Breast epithelium (tissue), 4 donors: ENCODE measurements around the gene ACVR1. TPM values are rescaled to one million over a fixed set of nuclear protein-coding genes. Genes with fewer than 3 reads are reported as not detected.
"Not testable (repeated sequence)": the region's sequence is repeated elsewhere in the genome, so short reads cannot be mapped to it uniquely, and the experiment has no call there.

ENCODE experiments used
- DNase-seq, 2 donors: peaks; one replicate each; pipeline ENCODE4 v3.0.0-alpha.2; 2019; ENCODE audit warnings: low spot score in 2 of 2
- H3K27ac ChIP-seq, 2 donors: fragments of 200-600 bp; sonication (generic) in 1 of 2; one replicate each; pipeline ENCODE4 v1.5.1; 2016 to 2019; ENCODE audit warnings: mild to moderate bottlenecking in 1 of 2
- H3K27me3 ChIP-seq, 2 donors: fragments of 200-600 bp; sonication (generic) in 1 of 2; one replicate each; pipeline versions ENCODE4 v1.5.1 to v1.6.0; 2017 to 2019; ENCODE audit warnings: control low read depth in 1 of 2, mild to moderate bottlenecking in 1 of 2
- H3K36me3 ChIP-seq: fragments of 200-600 bp; one replicate; pipeline ENCODE4 v1.5.1; 2019
- H3K4me1 ChIP-seq, 2 donors: fragments of 200-600 bp; sonication (generic); one replicate each; pipeline ENCODE4 v1.5.1; 2016 to 2019; ENCODE audit warnings: control low read depth in 1 of 2
- H3K4me3 ChIP-seq, 3 donors: fragments of 200-600 bp; sonication (generic); 1 replicate in 2 of 3; 2 replicates in 1 of 3; pipeline ENCODE4 v1.5.1; 2016 to 2019; ENCODE audit warnings: mild to moderate bottlenecking in 3 of 3, moderate library complexity in 2 of 3
- H3K9me3 ChIP-seq, 2 donors: fragments of 200-600 bp; sonication (generic) in 1 of 2; one replicate each; pipeline ENCODE4 v1.5.1; 2016 to 2019; ENCODE audit warnings: control low read depth in 1 of 2
- POLR2A ChIP-seq: fragments of 450-650 bp; IDR thresholded peaks from one replicate; pipeline ENCODE4 v1.6.1; 2016; ENCODE audit warnings: antibody characterized with exemption, mild to moderate bottlenecking, moderate library complexity
- POLR2AphosphoS5 ChIP-seq, 3 donors: sonication (generic); formaldehyde crosslinking; IDR thresholded peaks; one replicate each; pipeline ENCODE4 v1.6.1; 2017; ENCODE audit warnings: antibody characterized with exemption in 3 of 3
- intact Hi-C: fragments of 100-400 bp; cut with DNase I; formaldehyde crosslinking; loops from one replicate; pipeline ENCODE4 v1.15.1; 2023; ENCODE audit warnings: low total_unique reads
- total RNA-seq, 3 donors: library from RNA; depleted of rRNA; stranded (reverse); fragments of >200 nt; gene quantifications; one replicate each; pipeline ENCODE4 v1.1.0, GENCODE V29; 2016
- TF ChIP-seq, protein P1 (sequence below), 3 donors: fragments of 450-650 bp; IDR thresholded peaks; one replicate each; pipeline ENCODE4 v1.5.1; 2016 to 2017; ENCODE audit warnings: antibody characterized with exemption in 3 of 3, mild to moderate bottlenecking in 3 of 3, moderate library complexity in 3 of 3

The ACVR1 gene
- total RNA-seq, 3 donors from 2014 or later = 31.5 to 45.4 (median 32.8) TPM

- Histone ChIP-seq H3K27me3 (no peaks in the 10 kb centered on the region), H3K9me3 (peaks cover 10 to 31% of the 10 kb centered on the region in 2 donors), H3K4me3 (no peak overlapping the region), H3K36me3 (no peaks in the 10 kb centered on the region), H3K4me1 (no peaks in the 10 kb centered on the region), H3K27ac (no peak overlapping the region)
- no peak for DNase-seq
- TF ChIP-seq, protein P1, sequence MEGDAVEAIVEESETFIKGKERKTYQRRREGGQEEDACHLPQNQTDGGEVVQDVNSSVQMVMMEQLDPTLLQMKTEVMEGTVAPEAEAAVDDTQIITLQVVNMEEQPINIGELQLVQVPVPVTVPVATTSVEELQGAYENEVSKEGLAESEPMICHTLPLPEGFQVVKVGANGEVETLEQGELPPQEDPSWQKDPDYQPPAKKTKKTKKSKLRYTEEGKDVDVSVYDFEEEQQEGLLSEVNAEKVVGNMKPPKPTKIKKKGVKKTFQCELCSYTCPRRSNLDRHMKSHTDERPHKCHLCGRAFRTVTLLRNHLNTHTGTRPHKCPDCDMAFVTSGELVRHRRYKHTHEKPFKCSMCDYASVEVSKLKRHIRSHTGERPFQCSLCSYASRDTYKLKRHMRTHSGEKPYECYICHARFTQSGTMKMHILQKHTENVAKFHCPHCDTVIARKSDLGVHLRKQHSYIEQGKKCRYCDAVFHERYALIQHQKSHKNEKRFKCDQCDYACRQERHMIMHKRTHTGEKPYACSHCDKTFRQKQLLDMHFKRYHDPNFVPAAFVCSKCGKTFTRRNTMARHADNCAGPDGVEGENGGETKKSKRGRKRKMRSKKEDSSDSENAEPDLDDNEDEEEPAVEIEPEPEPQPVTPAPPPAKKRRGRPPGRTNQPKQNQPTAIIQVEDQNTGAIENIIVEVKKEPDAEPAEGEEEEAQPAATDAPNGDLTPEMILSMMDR (IDR thresholded peaks at IDR 0.05) = no peak
- TF ChIP-seq POLR2AphosphoS5 (IDR thresholded peaks at IDR 0.05) (no peak), POLR2A (no peak)
- intact Hi-C loops = no loop called here
Measured at GRCh38 chr2:157722580-157723234, 153.4 kb downstream of the ACVR1 start.

DNA sequence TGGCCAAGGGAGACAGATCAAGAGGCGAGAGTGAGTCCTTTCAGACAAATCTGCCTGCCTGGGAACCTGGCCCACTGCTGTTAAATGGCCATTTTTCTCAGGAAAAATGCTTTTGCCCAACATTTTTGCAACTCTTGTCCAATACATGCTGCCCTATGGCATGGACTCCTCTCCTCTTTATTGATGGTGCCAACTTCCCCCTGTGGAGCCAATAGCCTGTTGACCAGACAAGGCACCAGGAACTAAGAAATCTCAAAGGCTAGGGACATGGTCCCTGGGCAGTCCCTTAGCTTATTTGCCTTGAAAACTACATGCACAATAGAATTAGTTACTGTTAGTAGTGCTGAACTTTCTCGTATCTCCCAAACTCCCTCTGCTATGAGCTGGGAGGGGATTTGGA lies 155.6 kb downstream of the ACVR1 start:
- intact Hi-C loops = no loop called here

DNA sequence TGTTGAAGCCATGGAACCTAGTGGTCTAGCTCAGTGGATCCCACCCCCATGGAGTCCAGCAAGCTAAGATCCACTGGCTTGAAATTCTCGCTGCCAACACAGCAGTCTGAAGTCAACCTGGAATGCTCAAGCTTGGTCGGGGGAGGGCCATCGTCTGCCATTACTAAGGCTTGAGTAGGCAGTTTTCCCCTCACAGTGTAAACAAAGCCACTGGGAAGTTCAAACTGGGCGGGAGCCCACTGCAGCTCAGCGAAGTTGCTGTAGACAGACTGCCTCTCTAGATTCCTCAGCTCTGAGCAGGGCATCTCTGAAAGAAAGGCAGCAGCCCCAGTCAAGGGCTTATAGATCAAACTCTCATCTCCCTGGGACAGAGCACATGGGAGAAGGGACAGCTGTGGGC lies 171.5 kb downstream of the ACVR1 start:
- DNase-seq, H3K27ac ChIP-seq, H3K4me1 ChIP-seq, intact Hi-C loops, H3K27me3 ChIP-seq, H3K4me3 ChIP-seq, H3K36me3 ChIP-seq: not testable (repeated sequence)
- peaks cover 14 to 36% of the 10 kb centered on the region in 2 donors for H3K9me3 ChIP-seq

More for the DNA sequence above, 155.6 kb downstream of the ACVR1 start:
- H3K27ac ChIP-seq = no peak overlapping the region
- no peaks in the 10 kb centered on the region for H3K27me3 ChIP-seq
- TF ChIP-seq, protein P1 (IDR thresholded peaks at IDR 0.05) = no peak
- TF ChIP-seq POLR2A = no peak
- TF ChIP-seq POLR2AphosphoS5 (IDR thresholded peaks at IDR 0.05) = no peak
- H3K36me3 ChIP-seq = no peaks in the 10 kb centered on the region
- no peak overlapping the region for H3K4me3 ChIP-seq
- no peak for DNase-seq
- H3K9me3 ChIP-seq = peaks cover 10 to 31% of the 10 kb centered on the region in 2 donors
- no peaks in the 10 kb centered on the region for H3K4me1 ChIP-seq

- DNase-seq, H3K27me3 ChIP-seq, H3K4me3 ChIP-seq, H3K36me3 ChIP-seq, intact Hi-C loops, H3K27ac ChIP-seq, H3K4me1 ChIP-seq: not testable (repeated sequence)
- peaks cover 14 to 36% of the 10 kb centered on the region in 2 donors for H3K9me3 ChIP-seq
Measured at GRCh38 chr2:157704148-157704547, 172.0 kb downstream of the ACVR1 start.

- intact Hi-C loops = no loop called here
- no peaks in the 10 kb centered on the region for H3K4me1 ChIP-seq
- H3K27me3 ChIP-seq = no peaks in the 10 kb centered on the region
- TF ChIP-seq, protein P1 (IDR thresholded peaks at IDR 0.05) = no peak
- no peak for TF ChIP-seq POLR2AphosphoS5 (IDR thresholded peaks at IDR 0.05)
- TF ChIP-seq POLR2A = no peak
- H3K9me3 ChIP-seq = peaks cover 10 to 34% of the 10 kb centered on the region in 2 donors
- DNase-seq = no peak
- H3K4me3 ChIP-seq = no peak overlapping the region
- H3K36me3 ChIP-seq = no peaks in the 10 kb centered on the region
- no peak overlapping the region for H3K27ac ChIP-seq
Measured at GRCh38 chr2:157699806-157700205, 176.3 kb downstream of the ACVR1 start.

DNA sequence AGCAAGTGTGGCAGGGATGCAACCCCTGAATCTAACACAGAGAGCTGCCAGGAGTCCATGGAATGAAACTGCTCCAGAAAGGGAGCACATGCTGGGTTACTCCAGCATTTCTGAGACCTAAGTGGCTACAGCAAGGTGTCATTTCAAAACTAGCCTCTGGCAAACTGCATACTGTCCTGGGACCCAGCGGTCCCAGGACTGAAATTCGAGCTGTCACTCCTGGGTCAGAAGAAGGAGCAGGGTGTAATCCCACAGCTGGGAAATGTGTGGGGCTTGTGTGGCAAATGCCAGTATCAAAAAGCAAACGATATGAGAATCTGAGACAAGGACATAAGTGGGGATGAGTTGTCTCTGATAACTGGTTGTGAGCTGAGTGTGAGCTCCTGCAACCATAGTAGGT lies 177.1 kb downstream of the ACVR1 start:
- H3K4me1 ChIP-seq = no peaks in the 10 kb centered on the region
- H3K36me3 ChIP-seq = no peaks in the 10 kb centered on the region
- intact Hi-C loops = no loop called here
- TF ChIP-seq POLR2AphosphoS5 (IDR thresholded peaks at IDR 0.05) (no peak), POLR2A (no peak)
- TF ChIP-seq, protein P1 (IDR thresholded peaks at IDR 0.05) = no peak
- H3K27ac ChIP-seq = no peak overlapping the region
- H3K9me3 ChIP-seq = peaks cover 2 to 26% of the 10 kb centered on the region in 2 donors
- no peaks in the 10 kb centered on the region for H3K27me3 ChIP-seq
- H3K4me3 ChIP-seq = no peak overlapping the region
- DNase-seq = no peak
